GM12865 (cell line): ENCODE measurements around the gene PRPH.
"Not testable (repeated sequence)": the region's sequence is repeated elsewhere in the genome, so short reads cannot be mapped to it uniquely, and the experiment has no call there.

Experiments
- DNase-seq: peaks from one replicate; pipeline ENCODE4 v3.0.0; 2010; ENCODE audit warnings: low read depth
- H3K4me3 ChIP-seq: 2 replicates; pipeline ENCODE4 v1.5.1; 2011; ENCODE audit warnings: mild to moderate bottlenecking, low read depth, low read length, control low read depth
- TF ChIP-seq, protein P1 (sequence below): IDR thresholded peaks from 2 replicates; pipeline ENCODE4 v1.5.1; 2011; ENCODE audit warnings: low read length, control low read depth, low read depth, inconsistent platforms; ENCODE audit not compliant: insufficient read depth; ENCODE audit errors: missing control alignments

PRPH gene

DNA sequence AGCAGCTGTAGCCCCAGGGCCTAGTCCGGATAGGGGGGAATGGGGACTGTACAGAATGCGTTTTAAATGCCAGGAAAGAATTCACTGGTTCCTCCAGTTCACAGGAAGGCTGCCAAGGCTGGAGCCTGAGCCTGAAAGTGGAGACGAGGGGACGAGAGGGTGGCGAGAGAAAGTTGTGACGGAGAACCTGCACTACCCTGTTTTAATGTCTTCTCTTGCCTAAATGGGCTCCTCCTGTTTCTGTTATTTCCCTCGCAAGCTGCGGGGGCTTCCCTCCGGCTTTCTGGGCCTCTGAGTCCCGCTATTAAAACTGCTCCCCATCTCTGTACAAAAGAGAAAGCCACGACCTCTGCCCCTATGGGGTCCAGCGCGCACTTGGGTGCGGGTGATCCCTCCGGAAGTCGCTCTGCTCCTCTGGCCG lies 37.5 kb downstream of the PRPH start:
- TF ChIP-seq, protein P1, sequence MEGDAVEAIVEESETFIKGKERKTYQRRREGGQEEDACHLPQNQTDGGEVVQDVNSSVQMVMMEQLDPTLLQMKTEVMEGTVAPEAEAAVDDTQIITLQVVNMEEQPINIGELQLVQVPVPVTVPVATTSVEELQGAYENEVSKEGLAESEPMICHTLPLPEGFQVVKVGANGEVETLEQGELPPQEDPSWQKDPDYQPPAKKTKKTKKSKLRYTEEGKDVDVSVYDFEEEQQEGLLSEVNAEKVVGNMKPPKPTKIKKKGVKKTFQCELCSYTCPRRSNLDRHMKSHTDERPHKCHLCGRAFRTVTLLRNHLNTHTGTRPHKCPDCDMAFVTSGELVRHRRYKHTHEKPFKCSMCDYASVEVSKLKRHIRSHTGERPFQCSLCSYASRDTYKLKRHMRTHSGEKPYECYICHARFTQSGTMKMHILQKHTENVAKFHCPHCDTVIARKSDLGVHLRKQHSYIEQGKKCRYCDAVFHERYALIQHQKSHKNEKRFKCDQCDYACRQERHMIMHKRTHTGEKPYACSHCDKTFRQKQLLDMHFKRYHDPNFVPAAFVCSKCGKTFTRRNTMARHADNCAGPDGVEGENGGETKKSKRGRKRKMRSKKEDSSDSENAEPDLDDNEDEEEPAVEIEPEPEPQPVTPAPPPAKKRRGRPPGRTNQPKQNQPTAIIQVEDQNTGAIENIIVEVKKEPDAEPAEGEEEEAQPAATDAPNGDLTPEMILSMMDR: no peak
- no peak overlapping the region for H3K4me3 ChIP-seq
- no peak for DNase-seq

DNA sequence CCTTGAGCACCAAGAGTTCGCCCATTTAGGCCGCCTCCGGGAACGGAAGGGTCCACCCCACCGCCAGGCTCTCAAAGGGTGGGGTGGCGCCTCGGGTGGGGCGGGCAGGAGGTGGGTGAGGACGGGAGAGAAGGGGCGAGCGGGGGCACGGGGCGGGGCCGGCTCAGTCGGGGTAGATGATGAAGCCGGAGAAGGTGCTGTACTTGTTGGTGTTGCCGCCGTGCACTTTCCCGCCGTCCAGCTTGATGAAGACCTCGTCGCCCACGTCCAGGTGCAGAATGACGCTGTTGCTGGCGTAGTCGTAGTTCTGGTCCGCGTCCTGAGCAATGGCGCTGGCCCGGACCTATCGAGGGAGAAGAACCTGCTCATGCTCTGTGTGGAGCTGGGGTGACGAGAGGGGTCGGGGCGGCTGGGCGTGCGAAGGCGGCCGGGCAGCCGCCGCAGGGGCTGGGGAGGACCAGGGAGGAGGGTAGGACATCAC lies 38.0 kb downstream of the PRPH start:
- H3K4me3 ChIP-seq: no peak overlapping the region
- TF ChIP-seq, protein P1: no peak

DNA sequence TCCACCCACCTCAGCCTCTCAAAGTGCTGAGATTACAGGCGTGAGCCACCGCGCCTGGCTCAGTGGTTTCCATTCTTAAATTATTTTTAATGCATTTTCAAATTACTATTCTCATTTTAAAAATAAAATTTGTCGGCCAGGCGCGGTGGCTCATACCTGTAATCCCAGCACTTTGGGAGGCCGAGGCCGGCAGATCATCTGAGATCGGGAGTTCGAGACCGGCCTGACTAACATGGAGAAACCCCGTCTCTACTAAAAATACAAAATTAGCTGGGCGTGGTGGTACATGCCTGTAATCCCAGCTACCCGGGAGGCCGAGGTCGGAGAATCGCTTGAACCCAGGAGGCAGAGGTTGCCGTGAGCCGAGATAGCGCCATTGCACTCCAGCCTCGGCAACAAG lies 38.8 kb downstream of the PRPH start:
- DNase-seq, H3K4me3 ChIP-seq: not testable (repeated sequence)

More for the DNA sequence above, 38.0 kb downstream of the PRPH start:
- no peak for DNase-seq

DNA sequence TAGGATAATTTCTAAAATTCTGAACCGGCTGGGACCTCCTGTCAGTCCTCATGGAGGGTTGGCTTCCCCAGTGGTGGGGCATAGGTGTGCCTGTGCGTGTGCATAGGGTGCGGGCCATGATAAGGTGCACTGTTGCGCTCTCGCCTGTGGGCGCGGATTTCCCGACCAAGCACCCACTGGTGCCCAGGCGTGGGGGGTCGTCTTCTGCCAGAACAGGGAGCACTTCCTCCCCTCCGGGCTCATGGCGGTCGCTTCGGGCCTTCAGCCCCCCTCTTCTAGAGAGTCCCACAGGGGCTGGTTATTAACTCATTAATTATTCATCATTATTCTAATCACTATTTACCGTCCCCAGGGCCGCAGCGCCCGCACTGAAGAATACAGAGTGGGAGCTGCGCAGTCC lies 39.3 kb downstream of the PRPH start:
- no peak overlapping the region for H3K4me3 ChIP-seq
- no peak for DNase-seq
- TF ChIP-seq, protein P1: no peak

DNA sequence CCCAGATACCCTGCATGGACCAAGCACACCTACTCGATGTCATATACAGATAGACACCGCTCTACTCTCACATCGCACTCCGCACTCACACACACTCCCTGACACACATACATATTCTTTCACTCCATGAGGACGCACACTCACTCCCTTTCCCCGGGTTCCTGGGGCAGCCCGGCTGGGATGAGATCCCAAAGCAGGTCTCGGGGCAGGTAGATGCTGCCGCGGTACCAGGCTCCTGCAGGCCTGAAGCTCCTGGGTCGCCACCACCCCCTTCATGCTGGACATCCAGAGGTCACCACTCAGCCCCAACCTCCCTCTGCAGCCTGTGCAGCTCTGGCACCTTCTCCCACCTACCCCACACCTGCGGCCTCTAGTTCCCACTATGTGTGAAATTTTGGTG lies 39.7 kb downstream of the PRPH start:
- no peak for DNase-seq
- TF ChIP-seq, protein P1: no peak

DNA sequence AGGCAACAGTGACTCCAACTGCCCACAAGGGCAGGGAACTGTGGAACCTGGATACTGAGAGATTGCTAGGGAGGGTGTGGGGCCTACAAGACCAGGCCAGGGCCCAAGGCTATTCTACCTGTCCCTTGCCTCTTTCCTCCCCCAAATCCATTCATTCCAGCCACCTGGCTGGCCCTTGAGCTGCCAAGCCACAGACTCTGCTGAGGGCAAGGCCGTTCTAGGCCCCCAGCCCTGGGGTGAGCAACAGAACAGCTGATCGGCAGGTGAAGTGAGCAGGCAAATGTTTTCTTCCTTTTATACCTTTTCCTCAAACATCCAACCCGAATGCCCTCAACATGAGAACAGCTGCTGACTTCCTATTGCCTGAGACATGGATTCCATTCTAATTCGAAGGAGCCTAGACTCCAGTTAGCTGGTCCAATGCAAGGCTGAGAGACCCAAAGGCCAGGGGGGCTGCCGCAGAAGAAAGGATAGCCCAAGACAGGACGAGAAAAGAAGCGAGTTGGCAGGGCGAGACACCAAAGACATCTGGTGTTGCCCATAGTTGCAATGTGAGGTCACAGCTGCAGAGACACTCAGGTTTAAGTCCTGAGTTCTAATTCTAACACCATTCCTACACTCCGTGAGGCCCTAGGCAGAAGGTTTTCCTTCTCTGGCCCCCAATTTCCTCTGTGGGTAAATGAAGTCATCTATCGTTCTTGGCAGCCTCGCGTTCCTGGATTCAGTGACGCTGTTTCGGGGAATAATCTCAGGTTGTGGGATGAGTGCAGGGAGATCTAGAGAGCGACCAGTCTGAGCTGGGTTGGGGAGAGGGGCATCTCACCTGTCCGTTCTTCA lies 40.4 kb downstream of the PRPH start:
- TF ChIP-seq, protein P1: no peak
- DNase-seq: no peak

More for the DNA sequence above, 39.7 kb downstream of the PRPH start:
- H3K4me3 ChIP-seq: no peak overlapping the region

DNA sequence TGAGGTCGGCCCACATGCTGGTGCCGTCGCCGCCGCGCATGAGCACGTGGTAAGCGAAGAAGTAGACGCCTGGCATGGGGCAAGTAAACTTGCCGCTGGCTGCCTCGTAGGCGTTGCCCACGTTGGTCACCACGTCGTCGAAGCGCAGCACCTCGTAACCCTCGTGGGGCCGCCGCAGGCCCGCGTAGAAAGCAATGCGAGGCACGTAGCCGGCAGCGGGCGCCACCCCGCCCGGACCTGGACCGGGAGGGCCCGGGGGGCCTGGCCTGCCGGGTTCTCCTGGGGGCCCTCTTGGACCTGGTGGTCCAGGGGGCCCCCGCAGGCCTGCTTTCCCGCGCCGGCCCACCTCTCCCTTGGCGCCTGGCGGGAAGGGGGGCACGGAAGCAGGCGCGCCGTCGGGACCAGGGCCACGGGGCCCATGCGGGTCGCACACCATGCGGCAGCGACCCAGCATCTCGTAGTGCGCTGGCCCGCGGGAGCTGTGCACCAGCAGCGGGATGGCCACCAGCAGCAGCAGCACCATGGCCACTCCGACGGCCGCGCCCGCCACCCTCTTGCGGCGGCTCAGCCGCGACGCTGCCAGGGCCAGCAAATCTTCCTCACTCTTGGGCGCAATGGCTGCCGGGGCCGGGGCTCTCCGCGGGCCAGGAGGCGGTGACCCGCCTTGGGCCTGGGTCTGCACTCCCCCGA lies 41.2 kb downstream of the PRPH start:
- DNase-seq: no peak
- H3K4me3 ChIP-seq: no peak overlapping the region
- TF ChIP-seq, protein P1: no peak

More for the DNA sequence above, 40.4 kb downstream of the PRPH start:
- H3K4me3 ChIP-seq: no peak overlapping the region
